GM12878 (cell line): Measurements from ENCODE around the gene ELL2. TPM values are rescaled to one million over a fixed set of nuclear protein-coding genes. Genes with fewer than 3 reads are reported as not detected.

Experiments
- ATAC-seq: fragments of 200-7000 bp; cut with Tn5 transposase; 3 replicates; pipeline ENCODE4 v1.9.1; 2020; ENCODE audit warnings: mild to moderate bottlenecking, moderate library complexity
- BruUV-seq: library from RNA; stranded (reverse); fragments of 400-500 nt; replicated peaks from 2 replicates; lab custom pipeline; 2021; lab: Mats Ljungman, UMichigan
- CTCF ChIA-PET: fragments of 300-600 bp; sonication (Branson Sonifier 250); formaldehyde crosslinking; extraction: SDS; loops from one replicate; lab custom pipeline; 2021; ENCODE audit warnings: inconsistent platforms; lab: Yijun Ruan, JAX
- POLR2A ChIA-PET: fragments of 350-600 bp; formaldehyde crosslinking; extraction: SDS; loops from one replicate; lab custom pipeline; 2021; ENCODE audit warnings: inconsistent platforms; lab: Charles Lee
- RAD21 ChIA-PET: fragments of 300-600 bp; sonication (Branson Sonifier 250); formaldehyde crosslinking; loops from one replicate; lab custom pipeline; 2023; ENCODE audit warnings: antibody characterized with exemption; ENCODE audit not compliant: unreplicated experiment; lab: Charles Lee
- SMC1A ChIA-PET: fragments of 300-600 bp; sonication (Branson Sonifier 250); formaldehyde crosslinking; loops from one replicate; lab custom pipeline; 2023; ENCODE audit not compliant: unreplicated experiment, uncharacterized antibody; lab: Charles Lee
- DNase-seq: peaks from one replicate; pipeline ENCODE4 v3.0.0-alpha.2; 2011; ENCODE audit warnings: low read depth, low spot score
- FAIRE-seq: peaks from 3 replicates; lab custom pipeline; 2011; peaks lifted over from hg19 to GRCh38; lab: Jason Lieb, UNC
- H2AFZ ChIP-seq: 2 replicates; pipeline ENCODE4 v1.6.0; 2011; ENCODE audit warnings: low read depth, low read length, control low read depth; ENCODE audit not compliant: control insufficient read depth
- H3K27ac ChIP-seq: 2 replicates; pipeline ENCODE4 v1.5.1; 2011; ENCODE audit warnings: control low read depth; ENCODE audit not compliant: control insufficient read depth, insufficient read depth
- H3K27me3 ChIP-seq, 2 experiments: replicated peaks in 1 of 2; 2 replicates each; pipeline versions ENCODE4 v1.6.0 to v1.6.1; 2011; ENCODE audit warnings: low read length in 1 of 2; ENCODE audit not compliant: control insufficient read depth in 2 of 2, insufficient read depth in 2 of 2
- H3K36me3 ChIP-seq, 2 experiments: 2 replicates each; pipeline ENCODE4 v1.5.1; 2011; ENCODE audit warnings: low read length in 1 of 2; ENCODE audit not compliant: control insufficient read depth in 2 of 2, insufficient read depth in 2 of 2
- H3K4me1 ChIP-seq: 2 replicates; pipeline ENCODE4 v1.6.1; 2011; ENCODE audit warnings: mild to moderate bottlenecking, low read length, moderate library complexity, mixed read lengths; ENCODE audit not compliant: control insufficient read depth, insufficient read depth
- H3K4me2 ChIP-seq: 2 replicates; pipeline ENCODE4 v1.6.0; 2011; ENCODE audit warnings: control low read depth; ENCODE audit not compliant: control insufficient read depth, insufficient read depth
- H3K4me3 ChIP-seq: fragments of 200-600 bp; sonication (generic); 2 replicates; pipeline ENCODE4 v1.5.1; 2016
- H3K79me2 ChIP-seq: 2 replicates; pipeline ENCODE4 v1.6.0; 2011; ENCODE audit warnings: low read length; ENCODE audit not compliant: control insufficient read depth, insufficient read depth
- H3K9ac ChIP-seq: 2 replicates; pipeline ENCODE4 v1.8.0; 2011; ENCODE audit warnings: low read length, control low read depth, mixed read lengths; ENCODE audit not compliant: control insufficient read depth, insufficient read depth
- H3K9me3 ChIP-seq: replicated peaks from 3 replicates; pipeline ENCODE4 v1.5.1; 2011; ENCODE audit warnings: mild to moderate bottlenecking, low read length; ENCODE audit not compliant: control insufficient read depth, insufficient read depth
- H4K20me1 ChIP-seq: 2 replicates; pipeline ENCODE4 v1.6.0; 2011; ENCODE audit not compliant: control insufficient read depth, insufficient read depth
- BCL3 ChIP-seq: IDR thresholded peaks from 2 replicates; pipeline ENCODE4 v1.6.1; 2011; ENCODE audit warnings: borderline replicate concordance, low read depth, mild to moderate bottlenecking, moderate library complexity, low read length; ENCODE audit not compliant: insufficient read depth, poor library complexity, severe bottlenecking
- BCLAF1 ChIP-seq: fragments of 450-650 bp; IDR thresholded peaks from 2 replicates; pipeline ENCODE4 v1.6.1; 2017; ENCODE audit warnings: antibody characterized with exemption, mild to moderate bottlenecking, moderate library complexity
- CBX3 ChIP-seq: fragments of 200-600 bp; sonication (generic); IDR thresholded peaks from 2 replicates; pipeline ENCODE4 v1.6.1; 2016; ENCODE audit warnings: low read depth, borderline replicate concordance
- DPF2 ChIP-seq: fragments of 450-650 bp; IDR thresholded peaks from 2 replicates; pipeline ENCODE4 v1.6.1; 2017; ENCODE audit warnings: mild to moderate bottlenecking
- HDGF ChIP-seq: fragments of 450-650 bp; IDR thresholded peaks from 2 replicates; pipeline ENCODE4 v1.6.1; 2016; ENCODE audit warnings: antibody characterized with exemption
- JUND ChIP-seq: IDR thresholded peaks from 2 replicates; pipeline ENCODE4 v1.6.1; 2012; ENCODE audit warnings: low read depth, mild to moderate bottlenecking, low read length, improper control_type of control experiment, moderate library complexity
- MTA3 ChIP-seq: IDR thresholded peaks from 2 replicates; pipeline ENCODE4 v1.6.1; 2012; ENCODE audit warnings: low read length, inconsistent platforms, borderline replicate concordance
- NFYB ChIP-seq: IDR thresholded peaks from 2 replicates; pipeline ENCODE4 v1.6.1; 2011; ENCODE audit warnings: low read depth, mild to moderate bottlenecking, low read length, improper control_type of control experiment, moderate library complexity; ENCODE audit not compliant: insufficient read depth
- RAD51 ChIP-seq: fragments of 450-650 bp; IDR thresholded peaks from 2 replicates; pipeline ENCODE4 v1.6.1; 2016; ENCODE audit warnings: moderate library complexity, mild to moderate bottlenecking, inconsistent platforms
- RBBP5 ChIP-seq: fragments of 200-600 bp; sonication (generic); conservative IDR thresholded peaks from 2 replicates; pipeline ENCODE4 v1.6.1; 2016
- RELB ChIP-seq: fragments of 450-650 bp; IDR thresholded peaks from 2 replicates; pipeline ENCODE4 v1.6.1; 2017; ENCODE audit warnings: low read depth, mild to moderate bottlenecking, moderate library complexity
- REST ChIP-seq: IDR thresholded peaks from 2 replicates; pipeline ENCODE4 v1.6.1; 2012; ENCODE audit warnings: mild to moderate bottlenecking, low read depth, low read length
- RFX5 ChIP-seq: IDR thresholded peaks from 2 replicates; pipeline ENCODE4 v1.6.1; 2011; ENCODE audit warnings: low read depth, low read length, improper control_type of control experiment
- SIX5 ChIP-seq: IDR thresholded peaks from 2 replicates; pipeline ENCODE4 v1.6.1; 2011; ENCODE audit warnings: mild to moderate bottlenecking, low read depth, low read length, moderate library complexity; ENCODE audit not compliant: severe bottlenecking
- SRF ChIP-seq, 2 experiments: IDR thresholded peaks; 2 replicates each; pipeline ENCODE4 v1.6.1; 2011; ENCODE audit warnings: low read depth in 2 of 2, low read length in 2 of 2, mild to moderate bottlenecking in 1 of 2, moderate library complexity in 1 of 2
- YBX1 ChIP-seq: fragments of 450-650 bp; IDR thresholded peaks from 2 replicates; pipeline ENCODE4 v1.6.1; 2016; ENCODE audit warnings: antibody characterized with exemption
- WGBS: methylation state at CpG from one replicate; pipeline ENCODE4 v1.1.6; 2016; ENCODE audit warnings: low lambda C conversion rate; ENCODE audit not compliant: insufficient replicate concordance, insufficient coverage; ENCODE audit errors: missing lambda C conversion rate; 5-methylcytosine and 5-hydroxymethylcytosine counted together
- in situ Hi-C: fragments of 300-500 bp; cut with MboI; formaldehyde crosslinking; loops from 9 replicates; pipeline ENCODE4 v1.14.3; 2018; ENCODE audit warnings: mixed read lengths
- intact Hi-C: fragments of 100-400 bp; cut with micrococcal nuclease; formaldehyde crosslinking; loops from one replicate; pipeline ENCODE4 v1.14.2; 2022; ENCODE audit not compliant: unreplicated experiment
- polyA plus RNA-seq, 11 experiments: library from polyadenylated mRNA; depleted of rRNA in 4 of 11; unstranded in 6 of 11; stranded (reverse) in 5 of 11; fragments of >200 nt; fragmentation: Nextera tagmentation in 4 of 11; fragmentation: Illumina TruSeq in 1 of 11; extraction: Ambion mirVana in 4 of 11; extraction: Trizol in 1 of 11; gene quantifications; 1 replicate in 1 of 11; 2 replicates in 10 of 11; pipeline versions ENCODE4 v1.2.1 to v1.2.3, GENCODE V29; 2011 to 2016; ENCODE audit warnings: inconsistent platforms in 2 of 11, missing spikeins in 2 of 11, low read depth in 1 of 11
- total RNA-seq, 4 experiments: library from RNA; depleted of rRNA in 3 of 4; stranded (reverse); fragments of >200 nt in 3 of 4; fragmentation: Illumina TruSeq in 1 of 4; extraction: Trizol in 1 of 4; gene quantifications; 2 replicates each; pipeline versions ENCODE4 v1.2.1 to v1.2.3, GENCODE V29; 2013 to 2021

The ELL2 gene
- total and polyA plus RNA-seq, 10 of the 15 experiments (the other 5 are each of a cell fraction or from before 2014, with no cell fraction given), result 24.2 to 91.4 (median 57.4) TPM

GRCh38 chr5:95988094-95988493, 26.4 kb upstream of the ELL2 start:
- H3K36me3 ChIP-seq, result no peaks in the 10 kb centered on the region
- DNase-seq (no peak), FAIRE-seq (no peak), ATAC-seq (no peak)
- no peaks in the 10 kb centered on the region for H4K20me1 ChIP-seq
- ChIA-PET RAD21 (no interaction called here), SMC1A (interaction anchor here (0.5 to 8.1 kb wide), 6 partner anchors 9 to 119 kb away, joined by 3 to 59 read pairs (median 4); no protein-coding TSS in a partner anchor), CTCF (interaction anchor here (1.4 to 1.8 kb wide), 2 partner anchors 12 to 14 kb away, joined by 4 to 5 read pairs; no protein-coding TSS in a partner anchor), POLR2A (no interaction called here)
- no peaks in the 10 kb centered on the region for H3K79me2 ChIP-seq
- H3K27ac ChIP-seq, result no peak overlapping the region
- no peaks in the 10 kb centered on the region for H3K9me3 ChIP-seq
- no peak overlapping the region for H3K4me3 ChIP-seq
- in situ Hi-C loops (no loop called here), intact Hi-C loops (no loop called here)
- H3K4me1 ChIP-seq, result no peaks in the 10 kb centered on the region
- H3K27me3 ChIP-seq, result no peaks in the 10 kb centered on the region
- no peak overlapping the region for H3K4me2 ChIP-seq
- no TSS peak for BruUV-seq
- no peak overlapping the region for H2AFZ ChIP-seq
- H3K9ac ChIP-seq, result no peak overlapping the region
- 97% methylated on average over 4 of the region's 4 CpGs for WGBS
- no peak for TF ChIP-seq RELB
- TF ChIP-seq YBX1, result no peak
- TF ChIP-seq SIX5, result no peak
- TF ChIP-seq REST, result no peak
- TF ChIP-seq SRF (IDR thresholded peaks at IDR 0.05; ENCODE audit: low read depth in 2 of 2, low read length in 2 of 2), result no peak
- TF ChIP-seq RBBP5, result no peak
- TF ChIP-seq NFYB, result no peak
- TF ChIP-seq DPF2, result no peak
- no peak for TF ChIP-seq RFX5
- TF ChIP-seq CBX3, result no peak
- TF ChIP-seq BCL3, result no peak
- no peak for TF ChIP-seq BCLAF1
- no peak for TF ChIP-seq RAD51
- no peak for TF ChIP-seq MTA3
- TF ChIP-seq HDGF, result no peak
- TF ChIP-seq JUND, result no peak
